Hepatocyte (in vitro differentiated cells): ENCODE results near the gene FFAR4. TPM values are rescaled to one million over a fixed set of nuclear protein-coding genes. Genes with fewer than 3 reads are reported as not detected.
A peak's percentile ranks its signal among the peaks of the same experiment; 100 is the strongest.

Experiments
- DNase-seq: peaks from one replicate; pipeline ENCODE4 v3.0.0-alpha.2; 2016; ENCODE audit warnings: low spot score
- H2AFZ ChIP-seq: fragments of 200-600 bp; sonication (generic); 2 replicates; pipeline ENCODE4 v1.6.0; 2016; ENCODE audit warnings: antibody characterized with exemption, mild to moderate bottlenecking
- H3K27ac ChIP-seq: fragments of 200-600 bp; sonication (generic); 2 replicates; pipeline ENCODE4 v1.5.1; 2016; ENCODE audit warnings: mild to moderate bottlenecking
- H3K27me3 ChIP-seq: fragments of 200-600 bp; sonication (generic); 2 replicates; pipeline ENCODE4 v1.6.1; 2016
- H3K36me3 ChIP-seq: fragments of 200-600 bp; sonication (generic); replicated peaks from 2 replicates; pipeline ENCODE4 v1.5.1; 2016; ENCODE audit warnings: low read depth; ENCODE audit not compliant: insufficient read depth
- H3K4me1 ChIP-seq: fragments of 200-600 bp; sonication (generic); 2 replicates; pipeline ENCODE4 v1.5.1; 2016; ENCODE audit warnings: mild to moderate bottlenecking, moderate library complexity; ENCODE audit not compliant: insufficient read depth
- H3K4me2 ChIP-seq: fragments of 200-600 bp; sonication (generic); 2 replicates; pipeline ENCODE4 v1.6.0; 2016
- H3K4me3 ChIP-seq: fragments of 200-600 bp; sonication (generic); 2 replicates; pipeline ENCODE4 v1.5.1; 2016; ENCODE audit warnings: mild to moderate bottlenecking
- H3K79me2 ChIP-seq: fragments of 200-600 bp; sonication (generic); 2 replicates; pipeline ENCODE4 v1.6.0; 2017; ENCODE audit warnings: mild to moderate bottlenecking
- H3K9me2 ChIP-seq: fragments of 200-600 bp; sonication (generic); replicated peaks from 2 replicates; pipeline ENCODE4 v1.6.0; 2017; ENCODE audit warnings: mild to moderate bottlenecking; ENCODE audit not compliant: insufficient read depth
- H3K9me3 ChIP-seq: fragments of 200-600 bp; sonication (generic); 2 replicates; pipeline ENCODE4 v1.5.1; 2016; ENCODE audit warnings: low read depth, mild to moderate bottlenecking
- H4K20me1 ChIP-seq: fragments of 200-600 bp; sonication (generic); 2 replicates; pipeline ENCODE4 v1.6.0; 2016; ENCODE audit warnings: mild to moderate bottlenecking; ENCODE audit not compliant: insufficient read depth, poor library complexity, severe bottlenecking
- CTCF ChIP-seq: fragments of 200-600 bp; sonication (generic); IDR thresholded peaks from 2 replicates; pipeline ENCODE4 v1.5.1; 2016; ENCODE audit warnings: antibody characterized with exemption, mild to moderate bottlenecking; ENCODE audit not compliant: poor library complexity
- EZH2 ChIP-seq: fragments of 200-600 bp; sonication (generic); IDR thresholded peaks from 2 replicates; pipeline ENCODE4 v1.6.1; 2016; ENCODE audit warnings: antibody characterized with exemption, mild to moderate bottlenecking, borderline replicate concordance
- EZH2phosphoT487 ChIP-seq: fragments of 200-600 bp; sonication (generic); IDR thresholded peaks from one replicate; pipeline ENCODE4 v1.6.1; 2018; ENCODE audit warnings: antibody characterized with exemption, mild to moderate bottlenecking, low read depth, moderate library complexity; ENCODE audit not compliant: unreplicated experiment, severe bottlenecking
- WGBS: methylation state at CpG from one replicate; pipeline ENCODE4 v1.1.6; 2016; ENCODE audit warnings: low lambda C conversion rate; ENCODE audit errors: missing lambda C conversion rate; 5-methylcytosine and 5-hydroxymethylcytosine counted together
- polyA plus RNA-seq: library from polyadenylated mRNA; unstranded; fragments of >200 nt; fragmentation: Nextera tagmentation; extraction: Ambion mirVana; gene quantifications from 2 replicates; pipeline ENCODE4 v1.2.1, GENCODE V29; 2016
- total RNA-seq: library from RNA; depleted of rRNA; stranded (reverse); fragments of >200 nt; gene quantifications from 2 replicates; pipeline ENCODE4 v1.2.3, GENCODE V29; 2014

Gene FFAR4
- total and polyA plus RNA-seq, 2 experiments from 2014 or later: 0.53 TPM; not detected in 1

- TF ChIP-seq CTCF (no peak), EZH2phosphoT487 (no peak), EZH2 (no peak)
- 48% methylated on average over 6 of the region's 6 CpGs for WGBS
- DNase-seq: peak; percentile 37
Measured at GRCh38 chr10:93580828-93581227, 14.4 kb downstream of the FFAR4 start.

GRCh38 chr10:93584445-93584844, 18.0 kb downstream of the FFAR4 start:
- no peak for DNase-seq
- Histone ChIP-seq H3K4me3 (no peak overlapping the region), H3K79me2 (no peaks in the 10 kb centered on the region), H3K9me3 (no peaks in the 10 kb centered on the region), H2AFZ (no peak overlapping the region), H3K27ac (no peak overlapping the region), H3K4me1 (no peaks in the 10 kb centered on the region), H3K36me3 (no peaks in the 10 kb centered on the region), H4K20me1 (no peaks in the 10 kb centered on the region), H3K4me2 (no peak overlapping the region), H3K9me2 (no peaks in the 10 kb centered on the region), H3K27me3 (no peaks in the 10 kb centered on the region)
- TF ChIP-seq EZH2 (no peak), EZH2phosphoT487 (no peak), CTCF (no peak)
- WGBS: 95% methylated on average over 7 of the region's 7 CpGs

More at GRCh38 chr10:93580828-93581227, 14.4 kb downstream of the FFAR4 start:
- no peaks in the 10 kb centered on the region for H3K27me3 ChIP-seq
- no peaks in the 10 kb centered on the region for H3K9me3 ChIP-seq
- H3K4me1 ChIP-seq: no peaks in the 10 kb centered on the region
- no peaks in the 10 kb centered on the region for H3K36me3 ChIP-seq
- no peak overlapping the region for H2AFZ ChIP-seq
- no peaks in the 10 kb centered on the region for H3K79me2 ChIP-seq
- H4K20me1 ChIP-seq: no peaks in the 10 kb centered on the region
- no peak overlapping the region for H3K4me2 ChIP-seq
- no peak overlapping the region for H3K4me3 ChIP-seq
- H3K9me2 ChIP-seq: no peaks in the 10 kb centered on the region
- H3K27ac ChIP-seq: no peak overlapping the region

- TF ChIP-seq CTCF (no peak), EZH2phosphoT487 (no peak), EZH2 (no peak)
- no peaks in the 10 kb centered on the region for H3K79me2 ChIP-seq
- H3K4me1 ChIP-seq: peaks cover 13% of the 10 kb centered on the region
- no peak overlapping the region for H2AFZ ChIP-seq
- 70% methylated on average over 15 of the region's 15 CpGs for WGBS
- H3K4me2 ChIP-seq: no peak overlapping the region
- no peaks in the 10 kb centered on the region for H3K9me3 ChIP-seq
- H3K9me2 ChIP-seq: no peaks in the 10 kb centered on the region
- no peaks in the 10 kb centered on the region for H3K36me3 ChIP-seq
- H4K20me1 ChIP-seq: no peaks in the 10 kb centered on the region
- DNase-seq: no peak
- H3K4me3 ChIP-seq: no peak overlapping the region
- no peak overlapping the region for H3K27ac ChIP-seq
- H3K27me3 ChIP-seq: no peaks in the 10 kb centered on the region
Measured at GRCh38 chr10:93589648-93590562, 23.4 kb downstream of the FFAR4 start.
